Ishikawa (cell line): ENCODE data around the gene STEAP4.

Experiments
- CEBPB ChIP-seq: IDR thresholded peaks from 2 replicates; pipeline ENCODE4 v1.6.1; 2012
- CREB1 ChIP-seq: IDR thresholded peaks from 2 replicates; pipeline ENCODE4 v1.6.1; 2012; ENCODE audit warnings: low read depth
- EGR1 ChIP-seq: IDR thresholded peaks from 2 replicates; pipeline ENCODE4 v1.6.1; 2012
- EP300 ChIP-seq: IDR thresholded peaks from 2 replicates; pipeline ENCODE4 v1.6.1; 2012; ENCODE audit warnings: borderline replicate concordance
- FOXM1 ChIP-seq: IDR thresholded peaks from 2 replicates; pipeline ENCODE4 v1.6.1; 2012; ENCODE audit warnings: low read depth, borderline replicate concordance
- MAX ChIP-seq: IDR thresholded peaks from 2 replicates; pipeline ENCODE4 v1.6.1; 2012
- NFIC ChIP-seq: IDR thresholded peaks from 2 replicates; pipeline ENCODE4 v1.6.1; 2012
- RAD21 ChIP-seq: IDR thresholded peaks from 2 replicates; pipeline ENCODE4 v1.6.1; 2012; ENCODE audit warnings: low read depth
- REST ChIP-seq: IDR thresholded peaks from 2 replicates; pipeline ENCODE4 v1.6.1; 2012; ENCODE audit warnings: low read depth, mild to moderate bottlenecking
- TAF1 ChIP-seq: IDR thresholded peaks from 2 replicates; pipeline ENCODE4 v1.6.1; 2012; ENCODE audit warnings: low read depth, mild to moderate bottlenecking
- TCF12 ChIP-seq: IDR thresholded peaks from 2 replicates; pipeline ENCODE4 v1.6.1; 2012; ENCODE audit warnings: low read depth
- TEAD4 ChIP-seq: IDR thresholded peaks from 2 replicates; pipeline ENCODE4 v1.6.1; 2012
- USF1 ChIP-seq: IDR thresholded peaks from 2 replicates; pipeline ENCODE4 v1.6.1; 2012
- YY1 ChIP-seq: IDR thresholded peaks from 2 replicates; pipeline ENCODE4 v1.6.1; 2012; ENCODE audit warnings: low read depth
- ZBTB7A ChIP-seq: IDR thresholded peaks from 2 replicates; pipeline ENCODE4 v1.6.1; 2012; ENCODE audit warnings: low read depth

Gene STEAP4

GRCh38 chr7:88226201-88226600 lies 80.5 kb downstream of the STEAP4 start:
- TF ChIP-seq TCF12: no peak
- no peak for TF ChIP-seq NFIC
- TF ChIP-seq TAF1: no peak
- TF ChIP-seq EGR1: no peak
- TF ChIP-seq RAD21: no peak
- no peak for TF ChIP-seq YY1
- no peak for TF ChIP-seq CREB1
- no peak for TF ChIP-seq ZBTB7A
- no peak for TF ChIP-seq EP300
- no peak for TF ChIP-seq TEAD4
- TF ChIP-seq USF1: no peak
- no peak for TF ChIP-seq CEBPB

- TF ChIP-seq EP300 (no peak), CREB1 (no peak), MAX (no peak), EGR1 (no peak), FOXM1 (no peak), USF1 (no peak), CEBPB (no peak), TCF12 (no peak), TAF1 (no peak)
Observed at GRCh38 chr7:88224601-88225275, 82.0 kb downstream of the STEAP4 start.

- TF ChIP-seq FOXM1 (no peak), TCF12 (no peak), CEBPB (no peak), TAF1 (no peak), CREB1 (no peak), ZBTB7A (no peak), NFIC (no peak), MAX (no peak), REST (no peak), EGR1 (no peak), EP300 (no peak), YY1 (no peak), TEAD4 (no peak), USF1 (no peak), RAD21 (no peak)
Observed at GRCh38 chr7:88223265-88223664, 83.4 kb downstream of the STEAP4 start.
